HepG2 (cell line): ENCODE results near the gene AHSG. TPM values are rescaled to one million over a fixed set of nuclear protein-coding genes. Genes with fewer than 3 reads are reported as not detected.
A peak's percentile ranks its signal among the peaks of the same experiment; 100 is the strongest.

Source experiments
- CREM ChIP-seq, 2 experiments: sonication (generic) in 1 of 2; formaldehyde crosslinking in 1 of 2; IDR thresholded peaks; 2 replicates each; pipeline versions ENCODE4 v1.4.0 to v1.6.1; 2016 to 2020; ENCODE audit warnings: antibody characterized with exemption in 1 of 2, mild to moderate bottlenecking in 1 of 2, missing genetic modification reagents in 1 of 2
- DMTF1 ChIP-seq: sonication (generic); formaldehyde crosslinking; IDR thresholded peaks from 2 replicates; pipeline ENCODE4 v1.4.0; 2020; ENCODE audit warnings: mild to moderate bottlenecking, missing genetic modification reagents
- ELF1 ChIP-seq: sonication (generic); formaldehyde crosslinking; IDR thresholded peaks from 2 replicates; pipeline ENCODE4 v1.4.0; 2020; ENCODE audit warnings: missing genetic modification reagents
- MED13 ChIP-seq: sonication (generic); formaldehyde crosslinking; IDR thresholded peaks from 2 replicates; pipeline ENCODE4 v1.5.0; 2020; ENCODE audit warnings: missing genetic modification reagents
- MIXL1 ChIP-seq: IDR thresholded peaks from 2 replicates; pipeline ENCODE4 v1.6.1; 2016
- NONO ChIP-seq, 2 experiments: fragments of 450-650 bp in 1 of 2; sonication (generic) in 1 of 2; formaldehyde crosslinking in 1 of 2; IDR thresholded peaks in 1 of 2; conservative IDR thresholded peaks in 1 of 2; 2 replicates each; pipeline versions ENCODE4 v1.6.1 to v1.8.0; 2017 to 2022; ENCODE audit warnings: mild to moderate bottlenecking in 1 of 2, missing genetic modification reagents in 1 of 2, moderate library complexity in 1 of 2
- PBX2 ChIP-seq: IDR thresholded peaks from 2 replicates; pipeline ENCODE4 v1.6.1; 2016; ENCODE audit warnings: control low read depth
- PHB2 ChIP-seq: fragments of 450-650 bp; IDR thresholded peaks from 2 replicates; pipeline ENCODE4 v1.6.1; 2018; ENCODE audit not compliant: partially characterized antibody
- PHF21A ChIP-seq: sonication (generic); formaldehyde crosslinking; IDR thresholded peaks from 2 replicates; pipeline ENCODE4 v1.5.0; 2020; ENCODE audit warnings: mild to moderate bottlenecking, missing genetic modification reagents
- RBFOX2 ChIP-seq: fragments of 200-400 bp; formaldehyde crosslinking; IDR thresholded peaks from 2 replicates; pipeline ENCODE4 v1.6.1; 2017; ENCODE audit warnings: low read depth, mild to moderate bottlenecking, low read length
- RXRA ChIP-seq: sonication (generic); formaldehyde crosslinking; IDR thresholded peaks from 2 replicates; pipeline ENCODE4 v1.5.1; 2020; ENCODE audit warnings: missing genetic modification reagents
- SNRNP70 ChIP-seq: fragments of 200-400 bp; formaldehyde crosslinking; IDR thresholded peaks from 2 replicates; pipeline ENCODE4 v1.6.1; 2017; ENCODE audit warnings: mild to moderate bottlenecking, low read depth, low read length, moderate library complexity
- SRF ChIP-seq: IDR thresholded peaks from 2 replicates; pipeline ENCODE4 v1.6.1; 2011; ENCODE audit warnings: mild to moderate bottlenecking, low read depth, low read length, moderate library complexity
- ZNF18 ChIP-seq: sonication (generic); formaldehyde crosslinking; IDR thresholded peaks from 2 replicates; pipeline ENCODE4 v1.8.0; 2022; ENCODE audit warnings: mild to moderate bottlenecking, missing genetic modification reagents; ENCODE audit not compliant: insufficient replicate concordance
- ZNF367 ChIP-seq: sonication (generic); formaldehyde crosslinking; IDR thresholded peaks from 2 replicates; pipeline ENCODE4 v1.4.0; 2020; ENCODE audit warnings: missing genetic modification reagents, borderline replicate concordance
- ZNF580 ChIP-seq: IDR thresholded peaks from 2 replicates; pipeline ENCODE4 v1.6.1; 2016; ENCODE audit warnings: low read depth, borderline replicate concordance
- ZNF639 ChIP-seq: conservative IDR thresholded peaks from 2 replicates; pipeline ENCODE4 v1.6.1; 2018; ENCODE audit warnings: missing genetic modification reagents
- ZNF724P ChIP-seq: sonication (generic); formaldehyde crosslinking; IDR thresholded peaks from 2 replicates; pipeline ENCODE4 v1.8.0; 2022; ENCODE audit warnings: missing genetic modification reagents, borderline replicate concordance
- polyA plus RNA-seq, 8 experiments: library from polyadenylated mRNA; depleted of rRNA in 3 of 8; stranded (reverse) in 7 of 8; unstranded in 1 of 8; fragments of >200 nt; fragmentation: Illumina TruSeq in 4 of 8; extraction: Trizol in 4 of 8; gene quantifications; 2 replicates each; pipeline versions ENCODE4 v1.2.1 to v1.2.3, GENCODE V29; 2011 to 2016; ENCODE audit warnings: low read depth in 4 of 8, missing spikeins in 1 of 8, mixed read lengths in 1 of 8; ENCODE audit not compliant: insufficient read depth in 1 of 8
- total RNA-seq, 5 experiments: library from RNA; depleted of rRNA; stranded (reverse); fragments of >200 nt; fragmentation: Illumina TruSeq; extraction: Trizol; gene quantifications; 2 replicates each; pipeline ENCODE4 v1.2.3, GENCODE V29; 2016; ENCODE audit warnings: low read depth in 1 of 5

AHSG gene
- total and polyA plus RNA-seq, 2 of the 13 experiments (the other 11 are each of a cell fraction or from before 2014, with no cell fraction given), result 2,043 to 19,152 TPM

- TF ChIP-seq PBX2 (CRISPR knock-in tag), result no peak
- TF ChIP-seq MED13 (CRISPR knock-in tag), result no peak
- no peak for TF ChIP-seq NONO (IDR thresholded peaks at IDR 0.05)
- TF ChIP-seq NONO (CRISPR knock-in tag; conservative IDR thresholded peaks at IDR 0.05), result peak; percentile 73
- TF ChIP-seq ZNF580 (CRISPR knock-in tag), result 0 out of 2 replicates have a peak, but pooled peaks have one; percentile 16
- no peak for TF ChIP-seq CREM (IDR thresholded peaks at IDR 0.05)
- no peak for TF ChIP-seq CREM (CRISPR knock-in tag; IDR thresholded peaks at IDR 0.05)
- no peak for TF ChIP-seq RXRA (CRISPR knock-in tag)
- TF ChIP-seq SRF, result no peak
- peak; percentile 98 for TF ChIP-seq RBFOX2
- TF ChIP-seq ZNF367 (CRISPR knock-in tag), result no peak
- no peak for TF ChIP-seq ZNF18 (CRISPR knock-in tag)
- TF ChIP-seq ZNF639 (CRISPR knock-in tag), result no peak
- peak; percentile 91 for TF ChIP-seq ZNF724P (CRISPR knock-in tag)
- TF ChIP-seq PHB2, result no peak
- TF ChIP-seq SNRNP70, result no peak
- TF ChIP-seq MIXL1 (CRISPR knock-in tag), result peak; percentile 35; the same call in 1 of the 2 replicates
- TF ChIP-seq PHF21A (CRISPR knock-in tag), result no peak
- no peak; the same call in 1 of the 2 replicates for TF ChIP-seq ELF1 (CRISPR knock-in tag)
- no peak for TF ChIP-seq DMTF1 (CRISPR knock-in tag)
Observed at GRCh38 chr3:186620213-186621092, 7.6 kb downstream of the AHSG start (continued).
